B cell (primary cell): ENCODE results near the gene NDUFS7.

Experiments
- CTCF ChIP-seq: fragments of 200-600 bp; IDR thresholded peaks from one replicate; pipeline ENCODE4 v1.8.0; 2022; ENCODE audit warnings: antibody characterized with exemption, mild to moderate bottlenecking
- EZH2 ChIP-seq: IDR thresholded peaks from 2 replicates; pipeline ENCODE4 v1.6.1; 2012; ENCODE audit warnings: borderline replicate concordance, low read depth, mild to moderate bottlenecking, moderate library complexity, low read length; ENCODE audit not compliant: insufficient read depth, poor library complexity, severe bottlenecking

GRCh38 chr19:1377176-1377964 is 6.3 kb upstream of the NDUFS7 start:
- TF ChIP-seq CTCF (no peak), EZH2 (no peak)
